Neural cell (in vitro differentiated cells): ENCODE measurements around the gene GNB3.

Experiments used
- CTCF ChIP-seq: fragments of 450-650 bp; IDR thresholded peaks from 2 replicates; pipeline ENCODE4 v1.5.1; 2014; ENCODE audit warnings: antibody characterized with exemption, mild to moderate bottlenecking, moderate library complexity; ENCODE audit not compliant: poor library complexity, severe bottlenecking
- REST ChIP-seq: IDR thresholded peaks from 2 replicates; pipeline ENCODE4 v1.6.1; 2012; ENCODE audit warnings: borderline replicate concordance
- TAF1 ChIP-seq: IDR thresholded peaks from 2 replicates; pipeline ENCODE4 v1.6.1; 2012; ENCODE audit warnings: low read depth

- TF ChIP-seq TAF1 (no peak), CTCF (no peak), REST (no peak)
Observed at GRCh38 chr12:6891646-6892001, 50.9 kb downstream of the GNB3 start.
